ENCODE measurements around the gene GAS7.
A peak's percentile ranks its signal among the peaks of the same experiment; 100 is the strongest.
"Not testable (repeated sequence)": the region's sequence is repeated elsewhere in the genome, so short reads cannot be mapped to it uniquely, and the experiment has no call there.

The GAS7 gene

DNA sequence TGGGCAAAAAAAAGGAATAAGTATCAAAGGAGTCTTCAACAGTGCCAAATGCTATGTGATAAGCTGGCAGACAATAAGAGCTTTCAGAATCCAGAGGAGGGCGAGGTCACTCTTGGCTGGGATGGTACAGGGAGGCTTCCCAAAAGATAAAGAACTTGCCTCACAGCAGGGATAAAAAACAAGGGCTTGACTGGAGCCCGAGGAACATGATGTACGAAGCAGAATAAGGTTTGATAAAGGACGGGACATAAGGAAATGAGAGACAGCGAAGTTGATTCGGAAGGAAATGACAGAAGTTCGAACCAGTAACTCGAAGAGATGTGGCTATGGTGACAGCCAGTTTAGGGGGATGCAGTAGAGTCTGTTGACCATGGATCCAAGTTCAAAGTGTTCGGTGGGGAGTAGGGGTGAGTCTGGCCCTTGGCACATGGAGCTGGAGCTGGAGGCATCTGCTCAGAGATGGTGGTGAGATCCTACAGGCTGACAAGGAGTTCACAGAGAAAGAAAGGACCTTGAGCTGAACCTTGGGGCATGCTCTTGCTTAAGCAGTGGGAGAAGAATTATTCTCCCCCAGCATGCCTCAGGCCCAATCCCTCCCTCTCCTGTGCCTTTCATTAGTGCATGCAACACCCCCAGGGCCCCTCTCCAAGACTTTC is 155.7 kb downstream of the GAS7 start:
- no peak for DNase-seq

DNA sequence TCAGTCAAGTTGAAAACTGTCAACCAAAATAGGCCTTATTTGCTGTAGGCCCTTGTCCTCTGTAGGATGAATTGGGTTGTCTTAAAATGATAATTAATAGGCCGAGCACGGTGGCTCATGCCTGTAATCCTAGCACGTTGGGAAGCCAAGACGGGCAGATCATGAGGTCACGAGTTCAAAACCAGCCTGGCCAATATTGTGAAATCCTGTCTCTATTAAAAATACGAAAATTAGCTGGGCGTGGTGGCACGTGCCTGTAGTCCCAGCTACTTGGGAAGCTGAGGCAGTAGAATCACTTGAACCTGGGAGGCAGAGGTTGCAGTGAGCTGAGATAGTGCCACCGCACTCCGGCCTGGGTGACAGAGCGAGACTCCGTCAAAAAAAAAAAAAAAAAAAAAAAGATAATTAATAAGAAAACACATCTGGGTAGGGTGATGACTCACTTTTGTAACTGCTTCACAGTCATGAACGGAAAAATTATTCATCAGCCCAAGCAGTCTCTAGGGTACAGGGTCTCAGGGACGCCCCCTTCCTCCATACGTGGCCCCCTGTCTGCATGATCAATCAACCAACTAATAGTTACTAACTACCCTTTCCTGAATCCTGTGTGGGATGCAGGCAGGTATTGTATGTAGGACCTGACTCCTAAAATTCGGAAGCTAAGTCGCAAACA is 156.4 kb downstream of the GAS7 start:
- no peak for DNase-seq

DNA sequence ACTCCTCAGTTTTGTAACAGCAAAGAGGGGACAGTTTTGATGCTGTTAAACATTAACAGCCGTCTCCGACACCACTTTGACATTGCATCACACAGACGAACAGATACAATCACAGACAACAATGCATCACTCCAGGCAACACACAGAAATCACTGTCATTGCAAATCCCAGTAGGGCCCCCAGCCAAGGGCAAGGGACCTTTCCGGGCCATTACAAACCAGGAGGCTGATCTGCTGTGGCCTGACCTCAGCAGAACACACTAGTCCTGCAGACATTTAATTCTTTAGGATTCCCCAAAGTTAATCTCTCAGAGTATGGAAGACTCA is 157.2 kb downstream of the GAS7 start:
- no peak for DNase-seq

DNA sequence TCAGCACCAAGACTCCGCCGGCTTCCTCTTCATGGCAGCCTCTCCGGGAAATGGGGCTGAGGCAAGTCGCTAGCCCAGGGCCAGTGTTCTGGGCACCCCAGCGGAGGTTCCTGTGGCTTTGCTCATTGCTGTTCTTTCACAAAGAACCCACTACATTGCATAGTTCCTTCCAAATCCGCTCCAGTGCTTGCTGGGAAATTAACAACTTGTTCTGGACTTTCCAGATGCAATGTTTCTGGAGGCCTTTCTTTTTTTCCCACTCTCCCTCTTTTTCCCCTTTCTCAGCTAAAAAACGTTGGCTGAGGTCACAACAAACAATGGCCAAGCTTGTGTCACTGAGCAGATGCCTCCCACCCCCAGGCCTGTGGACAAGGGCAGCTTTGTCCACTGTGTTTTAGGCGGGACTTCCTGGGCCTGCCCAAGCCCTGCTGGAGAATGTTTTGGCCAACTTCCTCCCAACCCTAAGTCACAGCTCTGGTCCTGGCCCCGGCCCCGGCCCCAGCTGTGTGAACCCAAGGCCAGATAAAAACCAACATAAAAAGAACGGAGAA is 161.8 kb downstream of the GAS7 start:
- DNase-seq = no peak

DNA sequence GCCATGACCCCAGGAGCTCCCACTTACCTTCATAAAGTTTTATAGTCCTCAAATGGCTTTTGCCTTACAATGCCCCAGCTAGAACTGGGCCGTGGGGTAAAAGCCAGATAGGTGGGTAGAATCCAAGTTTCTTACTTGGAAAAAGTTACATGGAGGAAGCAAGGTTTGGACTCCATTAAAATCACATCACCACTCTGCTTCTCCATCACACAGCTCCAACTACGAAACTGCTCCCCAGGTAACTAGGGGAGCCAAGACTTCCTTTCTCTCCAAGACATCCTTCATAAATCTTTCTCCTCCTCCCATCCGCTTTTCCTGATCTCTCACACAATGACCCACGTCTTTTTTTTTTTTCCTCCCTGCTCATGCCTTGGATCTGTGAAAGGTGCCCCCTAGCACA is 162.5 kb downstream of the GAS7 start:
- DNase-seq = no peak

DNA sequence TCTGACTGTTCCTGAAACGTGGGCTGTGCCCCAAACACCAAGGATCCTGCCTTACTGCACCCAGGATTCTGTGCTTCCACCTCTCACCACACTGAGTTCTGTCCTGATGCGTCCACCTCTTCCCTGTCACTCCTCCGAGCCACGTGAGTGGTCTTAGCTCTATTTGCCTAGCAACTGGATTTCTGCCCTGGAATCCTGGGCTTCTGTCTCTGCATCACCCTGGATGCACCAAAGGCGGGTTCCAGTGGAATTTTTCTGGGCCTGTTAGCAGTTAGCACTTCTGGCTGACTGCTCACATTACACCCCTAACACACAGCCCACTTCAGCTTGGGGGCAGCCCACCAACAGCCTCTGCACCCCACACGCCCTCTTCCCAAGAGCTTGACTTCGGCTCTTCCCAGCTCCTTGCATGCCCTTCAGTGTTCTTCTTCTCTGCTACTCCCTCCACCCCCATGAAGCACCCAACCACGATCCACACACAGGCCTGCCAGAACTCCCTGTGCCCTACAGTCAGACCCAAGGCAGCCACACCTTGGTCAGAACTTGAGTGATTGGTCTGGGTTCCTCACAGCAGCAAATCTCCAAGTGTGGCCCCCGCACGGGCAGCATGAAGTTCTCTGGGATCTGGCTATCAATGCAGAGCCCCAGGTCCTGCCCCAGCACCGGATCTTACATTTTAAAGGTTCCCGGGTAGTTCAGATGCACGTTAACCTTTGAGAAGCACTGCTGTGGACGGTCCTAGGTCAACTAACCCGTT is 163.5 kb downstream of the GAS7 start:
- no peak for DNase-seq

DNA sequence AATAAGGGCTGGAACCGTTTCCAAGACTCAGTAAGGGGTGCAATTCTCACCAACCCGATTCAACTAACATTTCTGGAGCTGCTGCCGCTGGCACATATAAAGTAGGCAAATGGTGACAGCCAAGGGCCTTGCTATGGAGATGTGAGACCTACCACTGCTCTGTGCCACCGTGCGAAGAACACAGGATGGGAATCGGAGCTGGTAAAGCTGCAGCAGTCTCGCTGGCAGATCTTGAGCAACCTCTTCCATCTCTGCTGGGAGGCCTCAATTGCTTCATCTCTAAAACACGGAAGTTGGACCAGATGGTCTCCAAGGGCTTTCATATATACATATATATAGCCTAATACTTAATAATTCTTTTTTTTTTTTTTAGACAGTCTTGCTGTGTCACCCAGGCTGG is 164.4 kb downstream of the GAS7 start:
- peak; percentile 78 for DNase-seq

DNA sequence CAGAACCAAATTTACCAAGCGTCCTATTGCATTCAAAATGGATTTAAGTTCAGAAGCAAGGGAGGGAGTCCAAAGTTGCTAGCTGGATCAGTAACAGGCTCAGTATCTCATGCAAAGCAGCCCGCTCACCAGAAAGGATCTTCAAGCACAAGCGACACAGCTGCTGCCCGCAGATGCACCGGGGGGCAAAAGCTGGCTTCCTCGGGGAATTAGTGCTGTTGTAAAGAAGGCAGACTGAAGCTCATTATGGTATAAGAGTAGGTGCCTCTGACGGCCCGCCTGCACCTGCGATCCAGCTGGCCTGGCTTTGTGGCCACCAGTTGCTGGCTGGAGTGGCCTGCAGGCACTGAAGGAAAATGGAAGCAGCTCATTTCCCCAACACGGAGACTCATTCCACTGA is 165.0 kb downstream of the GAS7 start:
- DNase-seq = no peak

DNA sequence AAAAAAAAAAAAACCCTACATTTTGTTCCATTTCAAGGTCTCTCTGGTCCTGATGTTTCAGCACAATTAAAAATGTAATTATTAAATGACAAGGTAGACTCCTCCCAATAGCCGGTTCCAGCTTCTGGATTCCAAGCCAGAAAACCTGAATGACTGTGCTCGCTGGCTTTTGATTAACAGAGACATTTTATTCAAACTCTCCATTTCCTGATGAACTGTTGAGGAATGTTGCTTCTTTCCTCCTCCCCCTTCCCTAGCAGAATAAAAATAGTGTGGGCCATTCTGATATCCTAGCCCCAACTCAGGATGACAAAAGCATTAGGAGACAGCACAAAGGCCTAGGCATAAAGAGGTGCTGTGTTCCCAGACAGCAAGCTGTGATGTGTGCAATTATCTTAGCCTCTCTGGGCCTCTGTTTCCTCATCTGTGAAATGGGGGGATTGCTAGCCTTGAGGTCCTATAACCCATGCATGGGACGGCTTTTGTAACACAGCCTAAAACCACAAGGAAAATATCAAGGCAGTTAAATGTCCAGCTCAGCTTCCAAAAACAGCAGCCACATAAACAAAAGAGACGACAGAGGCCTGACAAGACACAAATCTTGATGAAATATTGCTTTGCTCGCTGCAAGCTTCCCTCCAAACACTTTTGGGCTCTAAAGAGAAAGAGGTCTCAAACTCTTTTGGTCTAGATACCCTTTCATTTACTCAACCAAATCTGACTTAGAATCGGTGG is 166.1 kb downstream of the GAS7 start:
- DNase-seq = no peak

DNA sequence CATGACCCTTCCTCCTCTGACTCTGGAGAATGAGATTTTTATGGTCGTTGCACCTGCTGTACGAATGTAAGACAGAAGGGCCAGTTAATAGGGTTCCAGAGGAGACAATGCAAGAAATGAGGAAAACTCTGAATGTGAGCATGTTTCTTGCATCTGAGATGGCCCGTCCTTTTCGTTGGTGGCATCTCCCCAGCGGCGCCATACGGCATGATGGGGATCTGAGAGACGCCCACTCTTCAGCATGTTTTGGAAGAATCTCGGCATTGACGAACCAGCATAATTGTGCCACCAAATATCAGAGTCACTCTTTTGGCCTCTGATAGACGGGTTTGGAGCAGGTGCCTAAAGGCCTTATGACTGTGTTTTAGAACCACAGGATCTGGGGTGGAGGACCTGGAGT is 166.8 kb downstream of the GAS7 start:
- DNase-seq = no peak

DNA sequence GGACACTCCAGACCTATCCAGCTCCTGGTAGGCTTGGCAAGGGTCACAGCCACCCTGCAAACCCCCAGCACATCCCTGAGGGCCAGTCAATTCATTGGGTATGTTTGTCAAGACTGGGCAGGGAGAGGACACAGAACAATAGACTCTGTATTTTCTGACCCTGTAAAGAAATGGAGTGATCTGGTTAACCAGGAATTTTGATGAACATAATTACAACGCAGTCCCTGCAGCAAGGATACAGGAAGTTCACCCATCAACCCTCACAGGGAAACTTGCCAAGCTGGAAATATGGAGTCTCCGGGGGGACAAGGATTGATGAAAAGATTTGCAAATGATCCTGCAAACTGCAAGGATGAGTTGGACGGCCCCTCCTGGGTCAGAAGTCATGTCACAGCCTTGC is 167.3 kb downstream of the GAS7 start:
- DNase-seq = no peak

DNA sequence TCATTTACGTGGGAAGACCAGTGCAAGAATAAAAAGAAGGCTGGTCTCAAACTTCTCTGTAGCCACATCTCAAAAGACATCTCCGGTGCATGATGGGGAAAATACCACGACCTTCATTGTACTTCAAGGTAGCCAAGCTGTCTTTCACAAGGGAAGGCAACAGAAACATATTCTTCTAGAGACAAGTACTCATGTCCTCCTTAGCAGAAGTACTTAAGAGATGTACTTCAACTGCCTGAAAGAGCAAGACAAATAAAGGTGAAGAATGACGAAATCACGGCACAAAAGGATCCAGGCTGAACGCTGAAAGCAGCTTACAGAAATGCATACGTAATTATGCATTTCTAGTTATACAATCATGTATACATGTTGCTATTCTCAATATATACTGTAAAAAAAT is 169.3 kb downstream of the GAS7 start:
- no peak for DNase-seq

DNA sequence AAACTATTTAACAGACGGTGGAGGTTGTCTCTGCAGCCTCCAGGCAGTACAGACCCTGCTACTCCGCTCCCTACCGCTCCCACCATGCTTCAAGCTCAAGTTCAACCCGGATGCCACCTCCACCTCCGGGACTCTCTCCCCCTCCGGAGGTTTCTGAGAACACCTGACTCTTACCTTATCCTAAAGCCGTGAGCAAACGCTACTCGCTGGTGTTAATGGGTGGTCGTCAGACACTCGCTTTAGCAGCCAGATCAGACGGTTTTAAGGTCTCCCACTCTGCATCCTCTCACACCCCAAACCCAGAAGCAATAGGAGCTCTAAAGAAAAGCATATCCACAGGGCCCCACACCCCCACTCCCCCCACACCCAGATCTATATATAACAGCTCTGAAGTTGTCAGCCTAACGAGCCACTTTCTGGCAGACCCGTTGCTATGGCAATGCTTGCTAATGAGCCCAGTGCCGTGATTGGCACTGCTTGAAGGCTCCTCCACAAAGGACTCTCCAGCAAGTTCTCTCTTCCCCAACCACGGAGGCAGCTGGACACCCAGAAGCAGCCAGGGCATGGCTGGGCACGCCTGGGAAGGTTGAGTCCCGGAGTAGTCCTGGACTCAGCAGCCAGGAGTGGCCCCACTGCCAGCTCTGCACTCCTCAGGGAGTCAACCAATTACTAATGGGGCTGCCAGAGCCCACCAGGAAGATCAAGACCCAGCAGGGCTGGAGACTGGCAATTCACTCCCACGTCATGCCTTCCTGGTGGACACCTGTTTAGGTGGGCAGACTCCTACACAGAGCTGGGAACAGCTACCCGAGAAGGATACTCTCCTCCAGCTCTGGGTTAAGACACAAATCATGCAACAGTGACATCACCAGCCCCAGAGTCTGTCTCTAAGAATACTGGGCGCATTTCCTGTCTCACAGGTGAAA is 172.2 kb downstream of the GAS7 start:
- DNase-seq = no peak

DNA sequence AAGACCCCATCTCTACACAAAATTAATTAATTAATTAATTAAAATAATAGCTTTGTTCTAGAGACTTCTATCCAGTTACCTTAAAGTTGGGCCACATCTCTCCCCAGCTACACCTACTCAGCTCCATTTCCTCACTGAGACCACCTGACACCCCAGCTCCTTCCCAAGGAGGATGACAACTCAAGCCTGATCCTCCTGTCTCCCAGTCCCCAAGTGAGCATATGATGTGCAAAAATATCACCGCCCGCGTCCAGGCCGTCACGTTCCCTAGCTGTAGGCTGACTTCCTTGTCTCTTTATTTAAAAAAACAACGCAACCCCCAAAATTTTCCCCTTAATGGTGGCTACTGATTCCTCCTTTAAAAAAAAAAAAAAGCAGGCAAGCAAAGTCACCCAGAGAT is 173.2 kb downstream of the GAS7 start:
- no peak for DNase-seq

DNA sequence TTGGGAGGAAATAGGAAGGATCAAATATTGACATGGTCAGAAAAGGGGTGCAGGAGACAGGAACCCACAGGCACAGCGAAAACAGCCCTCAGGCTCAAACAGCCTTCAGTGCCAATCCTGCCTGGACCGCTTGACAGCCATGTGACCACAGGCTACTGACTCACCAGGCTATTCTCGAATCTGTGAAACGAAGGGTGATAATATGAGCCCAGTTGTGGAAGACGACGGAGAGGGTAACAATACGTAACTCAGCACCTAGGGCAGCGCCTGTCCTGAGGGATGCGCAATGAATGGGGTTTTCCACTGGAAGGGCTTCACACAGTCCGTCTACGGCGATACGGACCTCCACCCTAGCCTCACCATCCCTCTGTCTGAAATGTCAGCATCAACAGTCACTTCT is 176.0 kb downstream of the GAS7 start:
- DNase-seq = no peak

DNA sequence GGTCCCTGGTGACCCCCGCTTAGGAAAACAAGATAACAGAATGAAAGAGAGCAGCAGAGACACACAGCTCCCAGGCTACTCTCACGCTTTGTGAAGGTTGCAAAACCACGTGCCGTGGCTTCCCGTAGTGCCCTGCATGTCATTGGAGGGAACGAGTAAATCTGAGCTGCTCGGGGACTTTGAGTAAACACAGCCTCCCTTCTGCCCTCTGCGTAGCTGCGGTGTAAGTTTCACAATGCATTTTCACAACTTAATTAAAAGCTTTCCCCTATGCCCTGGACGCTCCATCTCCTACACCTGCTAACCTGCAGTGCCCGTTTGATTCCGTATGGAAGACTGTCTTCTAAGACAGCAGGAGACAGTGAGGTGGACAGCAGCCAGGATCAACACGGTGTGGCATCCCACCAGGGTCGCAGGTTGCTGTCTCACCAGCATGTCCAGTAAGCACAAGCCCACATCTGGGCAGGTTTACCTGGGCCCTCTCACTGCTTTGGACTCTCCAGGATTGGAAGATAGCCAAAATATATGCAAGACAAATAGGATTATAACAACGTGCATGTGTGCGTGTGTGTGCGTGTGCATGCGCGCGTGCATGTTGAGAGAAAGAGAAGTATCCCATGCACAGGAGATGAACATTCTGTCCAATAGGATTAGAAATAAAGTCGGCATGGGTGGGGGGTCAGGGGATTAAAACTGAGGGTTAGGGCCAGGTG is 177.0 kb downstream of the GAS7 start:
- DNase-seq = peak; percentile 46

DNA sequence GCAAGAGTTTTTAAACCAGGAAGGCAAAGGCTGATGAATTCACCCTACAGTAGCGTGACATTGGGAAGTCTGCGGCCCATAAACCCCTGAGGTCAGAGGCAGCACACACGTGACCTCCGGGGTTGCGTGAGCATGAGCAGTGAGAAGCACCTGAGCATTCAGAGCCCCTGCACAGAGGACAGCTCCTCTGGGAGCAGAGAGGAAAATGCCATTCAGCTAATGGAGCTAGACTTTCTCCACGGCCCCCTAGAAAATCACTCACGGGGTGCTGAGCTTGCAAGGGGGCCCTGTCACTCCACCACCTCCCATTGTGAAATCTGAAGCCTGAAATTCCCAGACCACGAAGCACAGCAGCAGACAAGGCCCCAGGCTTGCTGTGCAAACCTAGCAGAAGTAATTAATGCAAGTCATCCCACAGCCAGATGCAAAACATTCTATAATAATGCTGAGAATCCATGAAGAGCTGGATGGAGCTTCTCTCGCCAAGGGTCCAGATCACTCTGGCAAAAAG is 178.4 kb downstream of the GAS7 start:
- DNase-seq = peak; percentile 36

DNA sequence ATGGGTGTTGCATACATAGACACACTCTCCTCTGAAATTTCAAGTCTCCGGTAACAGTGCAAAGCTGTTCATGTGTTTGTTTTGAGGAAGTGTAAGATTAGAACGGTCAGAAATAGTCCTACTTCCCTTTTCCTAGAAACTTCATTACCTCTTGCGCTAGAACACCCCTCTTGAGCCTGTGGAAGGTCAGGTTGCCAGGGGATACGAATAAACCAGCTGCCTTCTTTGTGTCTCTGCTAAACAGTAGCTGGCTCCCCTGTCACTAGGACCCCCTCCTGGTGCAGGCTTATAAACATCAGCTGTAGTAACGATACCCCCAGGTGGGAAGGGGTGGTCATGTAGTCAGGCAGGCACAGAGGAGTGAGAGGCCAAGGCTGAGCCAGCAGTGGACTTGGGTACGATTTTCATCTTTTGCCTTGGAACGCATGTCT is 179.9 kb downstream of the GAS7 start:
- DNase-seq = peak; percentile 89

DNA sequence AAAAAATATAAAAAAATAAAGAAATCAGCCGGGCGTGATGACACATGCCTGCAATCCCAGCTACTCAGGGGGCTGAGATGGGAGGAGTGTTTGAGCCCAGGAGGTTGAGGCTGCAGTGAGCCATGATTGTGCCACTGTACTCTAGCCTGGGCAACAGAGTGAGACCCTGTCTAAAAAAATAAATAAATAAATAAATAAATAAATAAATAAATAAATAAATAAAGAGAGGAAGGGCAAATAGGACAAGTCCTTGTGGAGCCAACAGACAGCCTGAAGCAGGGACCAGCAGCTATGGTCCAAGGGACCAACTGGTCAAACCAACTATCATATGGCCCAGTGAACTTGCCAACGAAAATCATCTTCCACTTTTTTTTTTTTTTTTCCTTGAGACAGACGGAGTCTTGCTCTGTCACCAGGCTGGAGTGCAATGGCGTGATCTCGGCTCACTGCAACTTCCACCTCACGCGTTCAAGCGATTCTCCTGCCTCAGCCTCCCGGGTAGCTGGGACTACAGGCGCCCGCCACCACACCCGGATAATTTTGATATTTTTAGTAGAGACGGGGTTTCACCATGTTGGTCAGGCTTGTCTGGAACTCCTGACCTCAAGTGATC is 181.3 kb downstream of the GAS7 start:
- not testable (repeated sequence) for DNase-seq

DNA sequence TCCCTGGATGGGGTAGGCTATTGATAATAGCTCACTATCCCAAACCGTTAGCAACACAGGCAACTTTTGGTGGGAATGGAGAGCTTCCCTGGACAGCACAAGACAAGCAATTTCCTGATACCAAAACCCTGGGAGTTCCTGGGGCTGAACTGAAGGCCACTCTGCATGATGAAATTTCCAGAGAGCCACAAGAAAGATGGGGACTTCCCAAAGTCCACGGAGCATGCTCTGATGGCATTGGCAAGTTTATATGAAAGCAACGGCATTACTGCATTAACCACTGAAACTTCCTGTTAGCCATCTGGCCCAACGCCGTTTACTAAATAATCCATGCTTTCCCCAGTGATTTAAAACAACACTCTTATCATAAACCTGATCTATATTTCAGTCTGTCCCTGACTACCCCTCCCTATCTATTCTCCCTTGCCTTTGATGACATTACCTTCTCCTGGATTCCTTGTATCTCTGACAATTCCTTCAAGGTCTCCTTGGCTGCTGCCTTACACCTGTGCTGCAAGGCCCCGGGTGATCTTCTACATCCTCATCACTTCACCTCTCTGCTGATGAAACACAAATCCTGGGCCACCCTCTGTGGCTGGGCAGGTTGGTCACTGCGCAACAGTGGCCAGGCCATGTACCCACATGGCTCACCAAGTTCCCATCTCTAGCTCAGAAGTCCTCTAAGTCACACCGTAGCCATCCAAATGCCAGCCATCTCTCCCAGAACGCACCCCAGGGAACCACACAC is 184.9 kb downstream of the GAS7 start:
- peak; percentile 41 for DNase-seq

Data from hematopoietic multipotent progenitor cell treated with erythropoietin and hydrocortisone succinate and interleukin-3 and kit ligand, for 4 days (in vitro differentiated cells).